Measurements from ENCODE around the gene BAZ1A. TPM values are rescaled to one million over a fixed set of nuclear protein-coding genes. Genes with fewer than 3 reads are reported as not detected.
A peak's percentile ranks its signal among the peaks of the same experiment; 100 is the strongest.

BAZ1A gene
- total and polyA plus RNA-seq, 11 donors, result 3.8 to 20.3 (median 6.5) TPM

GRCh38 chr14:34865889-34866574, 9.1 kb downstream of the BAZ1A start:
- Histone ChIP-seq H3K9me3 (no peaks in the 10 kb centered on the region), H3K4me3 (no peak overlapping the region), H3K27me3 (no peaks in the 10 kb centered on the region), H3K36me3 (peaks cover 0 to 39% (median 5%) of the 10 kb centered on the region in 9 donors), H3K4me1 (peaks cover 0 to 10% (median 0%) of the 10 kb centered on the region in 12 donors), H3K27ac (no peak overlapping the region)
- DNase-seq (no peak), ATAC-seq (no peak)
- intact Hi-C loops (cut with DNase I), result no loop called here
- 92 to 96% (median 96%) methylated on average over 13 of the region's 13 CpGs for WGBS, 4 donors
- TF ChIP-seq CTCF (IDR thresholded peaks at IDR 0.05) (no peak), POLR2A (IDR thresholded peaks at IDR 0.05) (no peak)

- DNase-seq (no peak), ATAC-seq (no peak)
- intact Hi-C loops (cut with DNase I), result no loop called here
- Histone ChIP-seq H3K9me3 (no peaks in the 10 kb centered on the region), H3K4me3 (no peak overlapping the region), H3K4me1 (peaks cover 0 to 3% (median 0%) of the 10 kb centered on the region in 12 donors), H3K36me3 (peaks cover 0 to 36% (median 16%) of the 10 kb centered on the region in 9 donors), H3K27me3 (no peaks in the 10 kb centered on the region), H3K27ac (no peak overlapping the region)
- WGBS, 4 donors, result 95 to 100% (median 97%) methylated on average over 1 of the region's 1 CpG
- TF ChIP-seq POLR2A (IDR thresholded peaks at IDR 0.05) (no peak), CTCF (IDR thresholded peaks at IDR 0.05) (no peak)
Measured at GRCh38 chr14:34863844-34864243, 11.3 kb downstream of the BAZ1A start.

DNA sequence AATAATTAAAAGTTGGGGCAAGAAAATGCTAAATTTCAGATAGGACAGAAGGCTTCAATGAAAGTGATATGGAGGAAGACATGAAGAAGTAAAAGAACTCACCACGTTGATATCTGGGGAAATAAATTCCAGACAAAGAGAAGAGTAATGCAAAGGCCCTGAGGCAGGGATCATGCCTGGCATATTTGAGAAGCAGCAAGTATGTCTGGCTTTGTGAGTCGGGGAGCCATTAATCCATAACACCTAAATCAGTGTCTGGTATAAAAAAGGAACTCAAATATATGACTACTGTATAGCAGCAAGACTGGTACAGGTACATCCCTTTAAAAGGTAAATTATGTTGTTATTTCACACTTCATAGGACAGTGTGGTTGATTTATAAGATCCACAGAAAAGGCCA, 16.4 kb downstream of the BAZ1A start:
- Histone ChIP-seq H3K4me1 (peaks cover 0 to 13% (median 0%) of the 10 kb centered on the region in 12 donors), H3K9me3 (no peaks in the 10 kb centered on the region), H3K27ac (no peak overlapping the region), H3K36me3 (peaks cover 0 to 46% (median 21%) of the 10 kb centered on the region in 9 donors), H3K4me3 (no peak overlapping the region), H3K27me3 (no peaks in the 10 kb centered on the region)
- ATAC-seq (no peak), DNase-seq (no peak)
- intact Hi-C loops (cut with DNase I), result no loop called here
- 87 to 93% (median 93%) methylated on average over 2 of the region's 2 CpGs for WGBS, 4 donors
- TF ChIP-seq POLR2A (IDR thresholded peaks at IDR 0.05), result no peak
- TF ChIP-seq CTCF (IDR thresholded peaks at IDR 0.05), result no peak

- H3K27ac ChIP-seq, result peak overlapping the region in 1 of 12 donors; percentile 23
- DNase-seq (no peak), ATAC-seq (peak in 1 of 4 donors; percentile 28)
- H3K27me3 ChIP-seq, result no peaks in the 10 kb centered on the region
- no peaks in the 10 kb centered on the region for H3K9me3 ChIP-seq
- 84 to 91% (median 87%) methylated on average over 7 of the region's 7 CpGs for WGBS, 4 donors
- intact Hi-C loops (cut with DNase I), result no loop called here
- H3K4me1 ChIP-seq, result peaks cover 0 to 13% (median 0%) of the 10 kb centered on the region in 12 donors
- peaks cover 0 to 55% (median 24%) of the 10 kb centered on the region in 9 donors for H3K36me3 ChIP-seq
- no peak for TF ChIP-seq CTCF (IDR thresholded peaks at IDR 0.05)
- TF ChIP-seq POLR2A (IDR thresholded peaks at IDR 0.05), result no peak
- H3K4me3 ChIP-seq, result no peak overlapping the region
Measured at GRCh38 chr14:34857689-34858449, 17.3 kb downstream of the BAZ1A start.

All from heart left ventricle (tissue), 16 donors.